Brain microvascular endothelial cell (primary cell): ENCODE results near the gene ATXN10.
A peak's percentile ranks its signal among the peaks of the same experiment; 100 is the strongest.

ENCODE experiments used
- DNase-seq: peaks from one replicate; pipeline ENCODE4 v3.0.0-alpha.2; 2020
- H3K27ac ChIP-seq: fragments of 250-450 bp; sonication (Bioruptor Pico); 2 replicates; pipeline ENCODE4 v1.5.1; 2020; ENCODE audit warnings: mild to moderate bottlenecking, moderate library complexity
- H3K27me3 ChIP-seq: fragments of 250-450 bp; sonication (Bioruptor Pico); replicated peaks from 2 replicates; pipeline ENCODE4 v1.5.1; 2020; ENCODE audit warnings: mild to moderate bottlenecking
- H3K36me3 ChIP-seq: fragments of 250-450 bp; sonication (Bioruptor Pico); replicated peaks from 2 replicates; pipeline ENCODE4 v1.5.1; 2020; ENCODE audit warnings: mild to moderate bottlenecking
- H3K4me3 ChIP-seq: 2 replicates; pipeline ENCODE4 v1.5.1; 2011; ENCODE audit warnings: low read depth, mild to moderate bottlenecking, control low read depth, low read length, moderate library complexity
- in situ Hi-C: cut with HindIII; loops from 2 replicates; pipeline ENCODE4 v1.10.0; 2017; ENCODE audit warnings: low sequenced_read_pairs, low pct_ligation_motif_present
- TF ChIP-seq, protein P1 (sequence below): IDR thresholded peaks from 2 replicates; pipeline ENCODE4 v1.5.1; 2011; ENCODE audit warnings: low read depth, mild to moderate bottlenecking, moderate library complexity, low read length, control low read depth, inconsistent platforms; ENCODE audit errors: missing control alignments

ATXN10 gene

DNA sequence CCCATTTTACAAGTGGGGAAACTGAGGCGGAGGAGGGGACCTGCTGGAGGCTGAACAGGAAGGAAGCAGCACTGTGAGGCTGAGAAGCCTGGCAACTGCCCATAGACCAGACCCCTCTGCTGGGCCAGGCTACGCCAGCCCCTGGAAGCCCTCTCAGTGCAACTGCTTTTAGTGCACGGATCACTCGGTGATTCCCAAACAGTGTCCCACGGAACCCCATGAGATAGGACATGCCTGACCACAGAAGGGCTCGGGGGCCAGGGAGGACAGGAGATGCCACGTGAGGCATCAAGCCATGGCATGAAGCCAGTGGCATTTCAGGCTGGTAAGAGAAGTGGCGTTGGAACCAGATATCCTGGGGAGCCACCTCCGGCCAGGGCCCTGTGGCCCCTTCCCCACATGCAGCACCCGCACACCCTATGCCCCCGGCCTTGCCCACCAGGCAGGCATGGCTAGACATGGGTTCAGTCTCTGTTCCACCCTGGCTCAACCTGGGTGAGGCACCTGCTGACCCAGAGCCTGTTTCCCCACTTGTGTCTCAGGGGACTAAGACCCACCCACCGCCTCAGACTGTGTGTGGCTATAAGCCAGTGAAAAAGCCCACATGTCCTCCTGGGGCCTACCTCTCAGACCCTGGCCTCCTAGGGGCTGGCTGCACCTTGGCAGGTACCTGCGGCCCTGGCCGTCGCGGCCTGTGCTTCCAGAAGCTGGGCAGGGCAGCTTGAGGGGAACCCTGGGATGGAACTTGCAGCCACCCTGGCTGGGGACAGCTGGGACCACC, 221.2 kb downstream of the ATXN10 start:
- H3K27ac ChIP-seq: no peak overlapping the region
- DNase-seq: no peak
- no peaks in the 10 kb centered on the region for H3K36me3 ChIP-seq
- in situ Hi-C loops: no loop called here
- H3K4me3 ChIP-seq: no peak overlapping the region
- no peaks in the 10 kb centered on the region for H3K27me3 ChIP-seq
- TF ChIP-seq, protein P1, sequence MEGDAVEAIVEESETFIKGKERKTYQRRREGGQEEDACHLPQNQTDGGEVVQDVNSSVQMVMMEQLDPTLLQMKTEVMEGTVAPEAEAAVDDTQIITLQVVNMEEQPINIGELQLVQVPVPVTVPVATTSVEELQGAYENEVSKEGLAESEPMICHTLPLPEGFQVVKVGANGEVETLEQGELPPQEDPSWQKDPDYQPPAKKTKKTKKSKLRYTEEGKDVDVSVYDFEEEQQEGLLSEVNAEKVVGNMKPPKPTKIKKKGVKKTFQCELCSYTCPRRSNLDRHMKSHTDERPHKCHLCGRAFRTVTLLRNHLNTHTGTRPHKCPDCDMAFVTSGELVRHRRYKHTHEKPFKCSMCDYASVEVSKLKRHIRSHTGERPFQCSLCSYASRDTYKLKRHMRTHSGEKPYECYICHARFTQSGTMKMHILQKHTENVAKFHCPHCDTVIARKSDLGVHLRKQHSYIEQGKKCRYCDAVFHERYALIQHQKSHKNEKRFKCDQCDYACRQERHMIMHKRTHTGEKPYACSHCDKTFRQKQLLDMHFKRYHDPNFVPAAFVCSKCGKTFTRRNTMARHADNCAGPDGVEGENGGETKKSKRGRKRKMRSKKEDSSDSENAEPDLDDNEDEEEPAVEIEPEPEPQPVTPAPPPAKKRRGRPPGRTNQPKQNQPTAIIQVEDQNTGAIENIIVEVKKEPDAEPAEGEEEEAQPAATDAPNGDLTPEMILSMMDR: no peak

DNA sequence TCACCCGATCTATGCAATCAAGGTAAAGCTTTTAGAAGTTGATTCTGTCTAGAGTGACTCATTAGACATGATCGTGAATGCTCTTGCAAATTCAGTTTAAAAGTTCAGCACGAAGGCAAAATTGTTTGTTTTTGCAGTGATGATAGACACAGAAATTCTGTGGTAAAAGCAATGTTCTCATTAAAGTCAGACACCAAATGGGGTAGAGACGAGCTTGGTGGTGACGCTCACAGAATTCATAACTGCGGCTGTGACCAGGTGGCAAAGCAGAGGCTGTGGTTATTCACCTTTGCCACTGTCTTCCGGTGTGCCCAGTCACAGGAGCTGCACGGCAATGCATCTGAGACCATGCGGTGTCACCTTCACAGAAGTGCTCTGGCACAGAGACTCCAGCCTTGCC, 221.9 kb downstream of the ATXN10 start:
- Histone ChIP-seq H3K4me3 (no peak overlapping the region), H3K27me3 (no peaks in the 10 kb centered on the region), H3K27ac (no peak overlapping the region), H3K36me3 (no peaks in the 10 kb centered on the region)
- in situ Hi-C loops: no loop called here
- TF ChIP-seq, protein P1: no peak
- DNase-seq: peak; percentile 17
